ENCODE measurements around the gene ADAMTS19. TPM values are rescaled to one million over a fixed set of nuclear protein-coding genes. Genes with fewer than 3 reads are reported as not detected.

Gene ADAMTS19
- total RNA-seq, 1 donor from 2014 or later: 0.12 TPM

DNA sequence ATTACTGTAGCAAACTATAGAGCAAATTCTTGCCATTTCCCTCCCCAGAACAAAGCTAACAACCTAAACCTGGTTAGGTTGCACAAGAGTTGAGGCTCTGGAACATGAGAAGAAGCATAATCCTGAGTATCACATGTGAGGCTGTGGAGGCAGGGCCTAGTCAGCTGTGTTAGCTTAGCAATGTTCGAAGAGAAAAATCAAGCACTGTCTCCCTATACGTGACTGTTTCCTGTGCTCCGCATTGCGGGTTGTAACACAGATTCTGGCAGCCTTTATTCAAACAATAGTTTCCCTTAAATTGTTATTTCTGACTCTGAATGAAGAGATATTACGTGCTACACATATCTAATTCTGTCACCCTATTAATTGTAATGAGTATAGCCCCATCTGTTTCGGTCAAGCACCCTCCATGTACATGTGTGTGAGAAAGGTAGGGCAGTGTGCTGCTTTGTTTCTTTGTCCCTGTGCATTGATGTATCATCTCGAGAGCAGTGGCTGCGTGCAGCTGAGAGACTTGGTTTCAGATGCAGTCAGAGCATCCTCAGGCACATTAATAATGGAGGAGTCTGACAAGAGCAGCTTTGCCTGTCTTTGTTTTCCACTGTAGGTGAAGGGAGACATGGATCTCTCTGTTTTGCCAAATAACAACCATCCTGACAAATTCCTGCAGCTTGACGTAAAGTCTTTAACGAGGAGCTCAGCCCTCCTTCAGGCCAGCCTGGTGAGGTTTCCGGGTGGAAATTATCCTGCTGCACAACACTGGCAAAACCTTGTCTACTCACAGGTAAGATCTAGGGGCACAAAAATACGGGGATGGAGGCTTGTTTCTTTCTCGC lies 287.7 kb downstream of the ADAMTS19 start, which contains the start of gene MINAR2:
Gene MINAR2 (plus strand): TSS at position 523 of the 836 bp plus-strand sequence. CDS start 97 bp downstream, at position 620.
- Mint-ChIP-seq H3K27me3 (ENCODE audit: low read depth) (no peaks in the 10 kb centered on the region), H3K27ac (ENCODE audit: unreplicated experiment) (no peak within 1 kb of the TSS)

GRCh38 chr5:129748913-129749880 lies 289.1 kb downstream of the ADAMTS19 start:
- no peaks in the 10 kb centered on the region for H3K27me3 Mint-ChIP-seq (ENCODE audit: low read depth)
- no peak overlapping the region for H3K27ac Mint-ChIP-seq (ENCODE audit: unreplicated experiment)
- H3K9me3 Mint-ChIP-seq (ENCODE audit: low read depth): no peaks in the 10 kb centered on the region
- H3K4me1 Mint-ChIP-seq (ENCODE audit: low read depth): no peaks in the 10 kb centered on the region
- H3K36me3 Mint-ChIP-seq (ENCODE audit: low read depth): no peaks in the 10 kb centered on the region
- TF ChIP-seq, protein P1, sequence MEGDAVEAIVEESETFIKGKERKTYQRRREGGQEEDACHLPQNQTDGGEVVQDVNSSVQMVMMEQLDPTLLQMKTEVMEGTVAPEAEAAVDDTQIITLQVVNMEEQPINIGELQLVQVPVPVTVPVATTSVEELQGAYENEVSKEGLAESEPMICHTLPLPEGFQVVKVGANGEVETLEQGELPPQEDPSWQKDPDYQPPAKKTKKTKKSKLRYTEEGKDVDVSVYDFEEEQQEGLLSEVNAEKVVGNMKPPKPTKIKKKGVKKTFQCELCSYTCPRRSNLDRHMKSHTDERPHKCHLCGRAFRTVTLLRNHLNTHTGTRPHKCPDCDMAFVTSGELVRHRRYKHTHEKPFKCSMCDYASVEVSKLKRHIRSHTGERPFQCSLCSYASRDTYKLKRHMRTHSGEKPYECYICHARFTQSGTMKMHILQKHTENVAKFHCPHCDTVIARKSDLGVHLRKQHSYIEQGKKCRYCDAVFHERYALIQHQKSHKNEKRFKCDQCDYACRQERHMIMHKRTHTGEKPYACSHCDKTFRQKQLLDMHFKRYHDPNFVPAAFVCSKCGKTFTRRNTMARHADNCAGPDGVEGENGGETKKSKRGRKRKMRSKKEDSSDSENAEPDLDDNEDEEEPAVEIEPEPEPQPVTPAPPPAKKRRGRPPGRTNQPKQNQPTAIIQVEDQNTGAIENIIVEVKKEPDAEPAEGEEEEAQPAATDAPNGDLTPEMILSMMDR (IDR thresholded peaks at IDR 0.05): no peak
- no peak for DNase-seq (ENCODE audit: low spot score)
- H3K4me3 Mint-ChIP-seq (ENCODE audit: unreplicated experiment): no peak overlapping the region

More for the DNA sequence above, 287.7 kb downstream of the ADAMTS19 start, which contains the start of gene MINAR2:
- H3K9me3 Mint-ChIP-seq (ENCODE audit: low read depth): no peaks in the 10 kb centered on the region
- H3K4me1 Mint-ChIP-seq (ENCODE audit: low read depth): no peaks in the 10 kb centered on the region
- TF ChIP-seq, protein P1 (IDR thresholded peaks at IDR 0.05): no peak
- no peaks in the 10 kb centered on the region for H3K36me3 Mint-ChIP-seq (ENCODE audit: low read depth)
- no peak for DNase-seq (ENCODE audit: low spot score)
- H3K4me3 Mint-ChIP-seq (ENCODE audit: unreplicated experiment): no peak within 1 kb of the TSS

GRCh38 chr5:129760636-129761325 lies 300.7 kb downstream of the ADAMTS19 start:
- H3K27me3 Mint-ChIP-seq (ENCODE audit: low read depth): no peaks in the 10 kb centered on the region
- H3K27ac Mint-ChIP-seq (ENCODE audit: unreplicated experiment): no peak overlapping the region
- H3K4me3 Mint-ChIP-seq (ENCODE audit: unreplicated experiment): no peak overlapping the region
- peaks cover 6% of the 10 kb centered on the region for H3K9me3 Mint-ChIP-seq (ENCODE audit: low read depth)
- H3K4me1 Mint-ChIP-seq (ENCODE audit: low read depth): no peaks in the 10 kb centered on the region
- no peak for DNase-seq (ENCODE audit: low spot score)
- H3K36me3 Mint-ChIP-seq (ENCODE audit: low read depth): no peaks in the 10 kb centered on the region
- TF ChIP-seq, protein P1 (IDR thresholded peaks at IDR 0.05): no peak

DNA sequence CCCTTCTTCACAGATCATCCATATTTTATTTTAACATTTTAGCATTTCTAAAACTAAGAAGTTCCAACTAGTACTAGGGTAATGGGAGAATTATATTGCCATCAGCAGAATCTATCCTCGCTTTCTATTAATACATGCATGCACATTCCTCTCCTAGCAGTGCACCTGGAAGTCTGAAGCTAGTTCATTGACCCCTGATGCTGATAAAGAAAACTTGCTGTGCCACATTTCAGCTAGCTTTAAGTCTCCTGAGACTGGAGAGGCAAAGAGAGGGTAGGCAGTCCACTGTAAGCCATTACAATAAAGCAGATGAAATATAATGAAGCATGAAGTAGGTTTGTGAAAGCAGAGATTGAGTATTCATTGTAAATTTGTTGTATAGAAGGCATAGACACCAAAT lies 303.6 kb downstream of the ADAMTS19 start:
- Mint-ChIP-seq H3K9me3 (ENCODE audit: low read depth) (no peaks in the 10 kb centered on the region), H3K4me3 (ENCODE audit: unreplicated experiment) (no peak overlapping the region), H3K36me3 (ENCODE audit: low read depth) (no peaks in the 10 kb centered on the region), H3K27ac (ENCODE audit: unreplicated experiment) (no peak overlapping the region), H3K4me1 (ENCODE audit: low read depth) (peaks cover 3% of the 10 kb centered on the region), H3K27me3 (ENCODE audit: low read depth) (peaks cover 4% of the 10 kb centered on the region)
- DNase-seq (ENCODE audit: low spot score): no peak
- TF ChIP-seq, protein P1 (IDR thresholded peaks at IDR 0.05): no peak
